Left kidney (tissue), 2 donors: ENCODE data around the gene ASH1L. TPM values are rescaled to one million over a fixed set of nuclear protein-coding genes. Genes with fewer than 3 reads are reported as not detected.
A peak's percentile ranks its signal among the peaks of the same experiment; 100 is the strongest.
"Not testable (repeated sequence)": the region's sequence is repeated elsewhere in the genome, so short reads cannot be mapped to it uniquely, and the experiment has no call there.

ENCODE experiments used
- DNase-seq: peaks from one replicate; pipeline ENCODE4 v3.0.0-alpha.2; 2013
- polyA plus RNA-seq: library from polyadenylated mRNA; unstranded; fragments of 120-200 nt; gene quantifications from one replicate; pipeline ENCODE4 v1.2.1, GENCODE V29; 2013; ENCODE audit not compliant: insufficient read length

ASH1L gene
- polyA plus RNA-seq, 1 donor = 55.2 TPM

GRCh38 chr1:155563377-155564022 lies 897 bp upstream of the ASH1L start:
- not testable (repeated sequence) for DNase-seq

- peak; percentile 57 for DNase-seq
Measured at GRCh38 chr1:155561779-155562580, 623 bp downstream of the ASH1L start.

GRCh38 chr1:155555915-155556314 lies 6.7 kb downstream of the ASH1L start:
- DNase-seq = no peak

- DNase-seq = no peak
Measured at GRCh38 chr1:155553349-155553748, 9.3 kb downstream of the ASH1L start.

- no peak for DNase-seq
Measured at GRCh38 chr1:155548706-155549105, 13.9 kb downstream of the ASH1L start.

GRCh38 chr1:155540000-155540874 lies 22.4 kb downstream of the ASH1L start:
- no peak for DNase-seq

- no peak for DNase-seq
Measured at GRCh38 chr1:155537193-155537592, 25.4 kb downstream of the ASH1L start.

GRCh38 chr1:155531624-155532023 lies 31.0 kb downstream of the ASH1L start:
- no peak for DNase-seq

- DNase-seq = no peak
Measured at GRCh38 chr1:155529929-155530328, 32.7 kb downstream of the ASH1L start.

- no peak for DNase-seq
Measured at GRCh38 chr1:155529109-155529508, 33.5 kb downstream of the ASH1L start.

GRCh38 chr1:155527677-155528076 lies 34.9 kb downstream of the ASH1L start:
- DNase-seq = no peak

GRCh38 chr1:155526356-155526755 lies 36.2 kb downstream of the ASH1L start:
- DNase-seq = no peak

GRCh38 chr1:155522069-155522468 lies 40.5 kb downstream of the ASH1L start:
- no peak for DNase-seq

GRCh38 chr1:155518484-155518883 lies 44.1 kb downstream of the ASH1L start:
- no peak for DNase-seq

- DNase-seq = no peak
Measured at GRCh38 chr1:155514582-155515187, 47.9 kb downstream of the ASH1L start.

- DNase-seq = no peak
Measured at GRCh38 chr1:155513300-155513916, 49.2 kb downstream of the ASH1L start.

GRCh38 chr1:155511385-155511784 lies 51.2 kb downstream of the ASH1L start:
- DNase-seq = not testable (repeated sequence)

GRCh38 chr1:155509064-155509463 lies 53.5 kb downstream of the ASH1L start:
- DNase-seq = no peak

- DNase-seq = no peak
Measured at GRCh38 chr1:155507945-155508344, 54.7 kb downstream of the ASH1L start.

GRCh38 chr1:155505963-155506362 lies 56.6 kb downstream of the ASH1L start:
- not testable (repeated sequence) for DNase-seq

- DNase-seq = peak; percentile 8
Measured at GRCh38 chr1:155504207-155504606, 58.4 kb downstream of the ASH1L start.
